ENCODE data around the gene RANBP9. TPM values are rescaled to one million over a fixed set of nuclear protein-coding genes. Genes with fewer than 3 reads are reported as not detected.

RANBP9 gene
- total and polyA plus RNA-seq, 9 of the 15 experiments (the other 6 are each of a cell fraction or from before 2014, with no cell fraction given) = 27.5 to 130 (median 61.5) TPM

DNA sequence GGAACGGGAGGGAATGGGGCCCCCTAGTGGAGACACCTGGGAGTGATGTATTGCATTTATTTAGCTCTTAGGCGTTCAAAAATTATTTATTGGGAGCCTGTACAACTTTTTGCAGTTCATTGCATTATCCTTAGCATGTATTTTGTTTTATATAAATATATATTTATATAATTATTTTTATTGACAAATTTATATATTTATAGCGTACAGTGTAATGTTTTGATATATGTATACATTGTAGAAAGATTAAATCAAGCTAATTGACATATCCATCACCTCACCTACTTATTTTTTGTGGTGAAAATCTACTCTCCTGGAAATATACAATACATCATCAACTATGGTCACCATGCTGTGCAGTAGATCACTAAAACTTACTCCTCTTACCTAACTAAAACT is 136.3 kb downstream of the RANBP9 start:
- Histone ChIP-seq H3K9ac (ENCODE audit: insufficient read depth in 1 of 2, low read depth in 2 of 2, low read length in 2 of 2) (peak overlapping the region in 1 of 2 experiments; percentile 83; a peak in 2 of 4 replicates), H3K9me1 (ENCODE audit: control insufficient read depth, insufficient read depth, low read length) (no peaks in the 10 kb centered on the region), H3K4me1 (replicated peaks in 1 of 2; ENCODE audit: control insufficient read depth in 2 of 2, insufficient read depth in 2 of 2, low read length in 2 of 2) (peaks cover 17 to 20% of the 10 kb centered on the region in 2 experiments), H3K27me3 (ENCODE audit: control insufficient read depth in 2 of 2, insufficient read depth in 2 of 2, low read length in 2 of 2) (no peaks in the 10 kb centered on the region), H3K36me3 (ENCODE audit: control insufficient read depth, insufficient read depth, low read length) (no peaks in the 10 kb centered on the region), H3K4me2 (ENCODE audit: insufficient read depth, low read length) (peak overlapping the region; percentile 90), H3K27ac (ENCODE audit: extremely low read depth, low read depth, low read length) (peak overlapping the region; percentile 87; the same call in 2 of the 3 replicates), H4K20me1 (replicated peaks; ENCODE audit: control insufficient read depth, insufficient read depth, low read length) (no peaks in the 10 kb centered on the region), H3K9me3 (replicated peaks; ENCODE audit: control insufficient read depth, insufficient read depth, low read depth, low read length) (peaks cover 4% of the 10 kb centered on the region), H2AFZ (ENCODE audit: low read depth, low read length) (peak overlapping the region; percentile 97), H3K4me3 (peak overlapping the region; percentile 56), H3K79me2 (ENCODE audit: control insufficient read depth, insufficient read depth, low read length) (peaks cover 19% of the 10 kb centered on the region)
- no TSS peak for BruUV-seq (replicated peaks)
- intact Hi-C loops (cut with micrococcal nuclease) (loop anchor here (2.0 to 10.0 kb wide), 6 partner anchors 39 to 499 kb away; partner anchors contain the start of genes GFOD1 and NOL7), in situ Hi-C loops (cut with MboI) (no loop called here)
- ChIA-PET POLR2A (interaction anchor here (0.6 to 1.9 kb wide), 11 partner anchors 9 to 348 kb away, joined by 3 to 16 read pairs (median 4); partner anchors contain the start of gene NOL7), CTCF (ENCODE audit: low intra/inter-chr PET ratio) (interaction anchor here (1.1 kb wide), 1 partner anchor 49 kb away, joined by 3 read pairs; no protein-coding TSS in a partner anchor)
- DNase-seq (ENCODE audit: extremely low read depth in 1 of 4, low spot score in 3 of 4) (no peak), FAIRE-seq (no peak), ATAC-seq (no peak)
- 28% methylated on average over 3 of the region's 3 CpGs for WGBS (ENCODE audit: insufficient coverage, low coverage, missing lambda C conversion rate)
- 0 out of 4 replicates have a peak, but pooled peaks of 1 of the 2 experiments have one; percentile 47 for TF ChIP-seq TEAD1 (CRISPR knock-in tag; IDR thresholded peaks at IDR 0.05)
- no peak for TF ChIP-seq MEF2D (tag; conservative IDR thresholded peaks at IDR 0.05; ENCODE audit: low read depth)
- TF ChIP-seq FOXK1 (CRISPR knock-in tag; IDR thresholded peaks at IDR 0.05; ENCODE audit: borderline replicate concordance) = no peak
- TF ChIP-seq ZFP36 (IDR thresholded peaks at IDR 0.05; ENCODE audit: low read depth, low read length, partially characterized antibody) = no peak
- peak; percentile 92; the same call in 1 of the 2 replicates for TF ChIP-seq ARID3A (IDR thresholded peaks at IDR 0.05; ENCODE audit: borderline replicate concordance, low read depth, low read length)
- TF ChIP-seq ZNF431 (CRISPR knock-in tag; IDR thresholded peaks at IDR 0.05) = no peak
- no peak for TF ChIP-seq RERE (CRISPR knock-in tag; IDR thresholded peaks at IDR 0.05; ENCODE audit: borderline replicate concordance)
- no peak for TF ChIP-seq NR2C2 (CRISPR knock-in tag; IDR thresholded peaks at IDR 0.05)
- peak; percentile 8; the same call in 1 of the 2 replicates for TF ChIP-seq NR2C2 (tag; IDR thresholded peaks at IDR 0.05)
- no peak for TF ChIP-seq CSDE1 (IDR thresholded peaks at IDR 0.05)
- no peak for TF ChIP-seq ZNF57 (CRISPR knock-in tag; IDR thresholded peaks at IDR 0.05)
- TF ChIP-seq FOSL1 (tag; conservative IDR thresholded peaks at IDR 0.05) = no peak
- no peak for TF ChIP-seq FIP1L1 (IDR thresholded peaks at IDR 0.05; ENCODE audit: low read depth, low read length, poor library complexity, severe bottlenecking)
- TF ChIP-seq RBM14 (IDR thresholded peaks at IDR 0.05; ENCODE audit: borderline replicate concordance, insufficient read depth, low read depth, low read length) = no peak
- peak; percentile 80 for TF ChIP-seq ADNP (tag; IDR thresholded peaks at IDR 0.05)

Data from K562 (cell line).